A673 (cell line): ENCODE measurements around the gene RGS7.

Experiments used
- CTCF ChIP-seq: fragments of 300-800, 200-600 bp; sonication (generic); conservative IDR thresholded peaks from 2 replicates; pipeline ENCODE4 v1.5.1; 2017; ENCODE audit warnings: low read depth, mild to moderate bottlenecking, antibody characterized with exemption, low read length, moderate library complexity, mixed read lengths
- EZH2 ChIP-seq: fragments of 200-600 bp; sonication (generic); IDR thresholded peaks from 2 replicates; pipeline ENCODE4 v1.6.1; 2017; ENCODE audit warnings: borderline replicate concordance, low read depth, mild to moderate bottlenecking, mixed read lengths, antibody characterized with exemption, low read length; ENCODE audit not compliant: poor library complexity, severe bottlenecking

GRCh38 chr1:241266121-241266520, 90.9 kb downstream of the RGS7 start:
- no peak for TF ChIP-seq CTCF
- no peak for TF ChIP-seq EZH2
